Fibroblast of pulmonary artery (primary cell): ENCODE data around the gene GSTT4.

Experiments
- DNase-seq: peaks from one replicate; pipeline ENCODE4 v3.0.0-alpha.2; 2010; ENCODE audit warnings: low read depth
- H3K4me3 ChIP-seq: replicated peaks from 2 replicates; pipeline ENCODE4 v1.5.1; 2011; ENCODE audit warnings: low read depth, mild to moderate bottlenecking, control low read depth, low read length, moderate library complexity
- CTCF ChIP-seq: IDR thresholded peaks from 2 replicates; pipeline ENCODE4 v1.5.1; 2011; ENCODE audit warnings: mild to moderate bottlenecking, control low read depth, low read length, inconsistent platforms; ENCODE audit errors: missing control alignments

GSTT4 gene

GRCh38 chr22:24005201-24005600 lies at the start of gene GSTT4:
TSS of gene GSTT4 (minus strand) at chr22:24005453. CDS start at chr22:24005356, 97 bp downstream.
- TF ChIP-seq CTCF: no peak
- peak; percentile 59 for DNase-seq
- no peak within 1 kb of the TSS for H3K4me3 ChIP-seq

- no peak for DNase-seq
- no peak for TF ChIP-seq CTCF
- no peak overlapping the region for H3K4me3 ChIP-seq
Measured at GRCh38 chr22:24054356-24054755, 49.1 kb upstream of the GSTT4 start.

GRCh38 chr22:24053481-24054226 lies 48.4 kb upstream of the GSTT4 start:
- no peak for DNase-seq
- H3K4me3 ChIP-seq: no peak overlapping the region

GRCh38 chr22:24051568-24051967 lies 46.3 kb upstream of the GSTT4 start:
- no peak for TF ChIP-seq CTCF
- no peak overlapping the region for H3K4me3 ChIP-seq
- no peak for DNase-seq

More at GRCh38 chr22:24053481-24054226, 48.4 kb upstream of the GSTT4 start:
- TF ChIP-seq CTCF: no peak

GRCh38 chr22:24051028-24051427 lies 45.8 kb upstream of the GSTT4 start:
- TF ChIP-seq CTCF: no peak

GRCh38 chr22:24049978-24050377 lies 44.7 kb upstream of the GSTT4 start:
- DNase-seq: no peak
- no peak overlapping the region for H3K4me3 ChIP-seq
- no peak for TF ChIP-seq CTCF

More at GRCh38 chr22:24051028-24051427, 45.8 kb upstream of the GSTT4 start:
- H3K4me3 ChIP-seq: no peak overlapping the region
- DNase-seq: no peak

GRCh38 chr22:24049211-24049610 lies 44.0 kb upstream of the GSTT4 start:
- TF ChIP-seq CTCF: no peak
- no peak overlapping the region for H3K4me3 ChIP-seq
- no peak for DNase-seq
